Common myeloid progenitor, CD34-positive (primary cell): Measurements from ENCODE around the gene SEMA3C.

ENCODE experiments used
- CTCF ChIA-PET: fragments of 350-600 bp; sonication (Branson Sonifier 250); formaldehyde crosslinking; loops from one replicate; lab custom pipeline; 2021; ENCODE audit warnings: antibody characterized with exemption; lab: Charles Lee
- POLR2A ChIA-PET: fragments of 350-600 bp; sonication (Branson Sonifier 250); formaldehyde crosslinking; loops from one replicate; lab custom pipeline; 2021; ENCODE audit warnings: antibody characterized with exemption; lab: Charles Lee
- DNase-seq, 3 donors: peaks; one replicate each; pipeline versions ENCODE4 v3.0.0 to v3.0.0-alpha.2; 2013
- H3K27ac ChIP-seq, 2 experiments: 1 replicate in 1 of 2; 2 replicates in 1 of 2; pipeline ENCODE4 v1.7.0; 2013; ENCODE audit warnings: inconsistent platforms in 2 of 2, low read length in 2 of 2, mild to moderate bottlenecking in 2 of 2, low read depth in 1 of 2, moderate library complexity in 1 of 2; ENCODE audit not compliant: severe bottlenecking in 2 of 2, insufficient read depth in 1 of 2, poor library complexity in 1 of 2
- H3K27me3 ChIP-seq, 5 experiments: replicated peaks in 2 of 5; 1 replicate in 3 of 5; 2 replicates in 2 of 5; pipeline versions ENCODE4 v1.6.1 to v1.7.0; 2013; ENCODE audit warnings: low read length in 4 of 5, mild to moderate bottlenecking in 2 of 5, moderate library complexity in 2 of 5, inconsistent platforms in 1 of 5; ENCODE audit not compliant: insufficient read depth in 5 of 5, control insufficient read depth in 4 of 5
- H3K36me3 ChIP-seq, 4 experiments: 1 replicate in 2 of 4; 2 replicates in 2 of 4; pipeline versions ENCODE4 v1.6.1 to v1.7.0; 2013; ENCODE audit warnings: low read length in 3 of 4, control low read depth in 1 of 4, mild to moderate bottlenecking in 1 of 4; ENCODE audit not compliant: control insufficient read depth in 4 of 4, insufficient read depth in 4 of 4
- H3K4me1 ChIP-seq, 4 experiments: 1 replicate in 3 of 4; 2 replicates in 1 of 4; pipeline versions ENCODE4 v1.6.1 to v1.7.1; 2013; ENCODE audit warnings: low read length in 3 of 4, mild to moderate bottlenecking in 3 of 4, control low read depth in 1 of 4, inconsistent platforms in 1 of 4, moderate library complexity in 1 of 4; ENCODE audit not compliant: control insufficient read depth in 4 of 4, insufficient read depth in 4 of 4; ENCODE audit errors: control extremely low read depth in 1 of 4
- H3K4me3 ChIP-seq, 7 experiments: 1 replicate in 4 of 7; 2 replicates in 3 of 7; pipeline versions ENCODE4 v1.5.1 to v1.7.0; 2013; ENCODE audit warnings: mild to moderate bottlenecking in 7 of 7, low read length in 6 of 7, moderate library complexity in 6 of 7, inconsistent platforms in 2 of 7, low read depth in 2 of 7, control low read depth in 1 of 7; ENCODE audit not compliant: insufficient read depth in 4 of 7, control insufficient read depth in 1 of 7; ENCODE audit errors: extremely low read depth in 1 of 7
- H3K9me3 ChIP-seq, 5 experiments: 1 replicate in 4 of 5; 2 replicates in 1 of 5; pipeline versions ENCODE4 v1.6.1 to v1.7.1; 2013; ENCODE audit warnings: low read length in 4 of 5, mild to moderate bottlenecking in 2 of 5, inconsistent platforms in 1 of 5, low read depth in 1 of 5, moderate library complexity in 1 of 5; ENCODE audit not compliant: control insufficient read depth in 4 of 5, insufficient read depth in 2 of 5; ENCODE audit errors: control extremely low read depth in 1 of 5
- WGBS: methylation state at CpG from one replicate; pipeline ENCODE4 v1.1.5; 2013; ENCODE audit not compliant: insufficient coverage; 5-methylcytosine and 5-hydroxymethylcytosine counted together

SEMA3C gene

GRCh38 chr7:80773787-80774508 lies 144.9 kb downstream of the SEMA3C start:
- 0% methylated on average over 1 of the region's 1 CpG for WGBS
- DNase-seq: no peak
- Histone ChIP-seq H3K9me3 (no peaks in the 10 kb centered on the region), H3K27ac (no peak overlapping the region), H3K4me1 (no peaks in the 10 kb centered on the region), H3K36me3 (no peaks in the 10 kb centered on the region), H3K4me3 (no peak overlapping the region), H3K27me3 (no peaks in the 10 kb centered on the region)
- CTCF ChIA-PET: interaction anchor here (0.7 to 1.4 kb wide), 2 partner anchors 27 to 48 kb away, joined by 3 read pairs; no protein-coding TSS in a partner anchor
- POLR2A ChIA-PET: no interaction called here

- CTCF ChIA-PET: interaction anchor here (1.4 kb wide), 1 partner anchor 25 kb away, joined by 3 read pairs; no protein-coding TSS in a partner anchor
- WGBS: 100% methylated on average over 1 of the region's 2 CpGs
- H3K4me1 ChIP-seq: no peaks in the 10 kb centered on the region
- H3K36me3 ChIP-seq: no peaks in the 10 kb centered on the region
- H3K27me3 ChIP-seq: no peaks in the 10 kb centered on the region
- H3K9me3 ChIP-seq: no peaks in the 10 kb centered on the region
- no peak overlapping the region for H3K4me3 ChIP-seq
- no peak for DNase-seq
- no peak overlapping the region for H3K27ac ChIP-seq
- POLR2A ChIA-PET: no interaction called here
Measured at GRCh38 chr7:80772347-80772993, 146.4 kb downstream of the SEMA3C start.

GRCh38 chr7:80771523-80771922 lies 147.3 kb downstream of the SEMA3C start:
- ChIA-PET POLR2A (no interaction called here), CTCF (no interaction called here)
- DNase-seq: no peak
- no peaks in the 10 kb centered on the region for H3K36me3 ChIP-seq
- H3K27ac ChIP-seq: no peak overlapping the region
- no peaks in the 10 kb centered on the region for H3K9me3 ChIP-seq
- no peaks in the 10 kb centered on the region for H3K27me3 ChIP-seq
- 100% methylated on average over 1 of the region's 4 CpGs for WGBS
- no peaks in the 10 kb centered on the region for H3K4me1 ChIP-seq
- H3K4me3 ChIP-seq: no peak overlapping the region

GRCh38 chr7:80770675-80771081 lies 148.2 kb downstream of the SEMA3C start:
- DNase-seq: no peak
- Histone ChIP-seq H3K27ac (no peak overlapping the region), H3K4me3 (no peak overlapping the region), H3K4me1 (no peaks in the 10 kb centered on the region), H3K27me3 (no peaks in the 10 kb centered on the region), H3K36me3 (no peaks in the 10 kb centered on the region), H3K9me3 (no peaks in the 10 kb centered on the region)
- ChIA-PET CTCF (no interaction called here), POLR2A (no interaction called here)
- 100% methylated on average over 1 of the region's 2 CpGs for WGBS

GRCh38 chr7:80770061-80770460 lies 148.8 kb downstream of the SEMA3C start:
- DNase-seq: no peak
- Histone ChIP-seq H3K27me3 (no peaks in the 10 kb centered on the region), H3K36me3 (no peaks in the 10 kb centered on the region), H3K4me3 (no peak overlapping the region), H3K9me3 (no peaks in the 10 kb centered on the region), H3K4me1 (no peaks in the 10 kb centered on the region), H3K27ac (no peak overlapping the region)
- no CpG with 5 or more reads among the region's 1 CpG for WGBS
- CTCF ChIA-PET: no interaction called here
- POLR2A ChIA-PET: no interaction called here

GRCh38 chr7:80768756-80769155 lies 150.1 kb downstream of the SEMA3C start:
- Histone ChIP-seq H3K36me3 (peaks cover 0 to 3% (median 0%) of the 10 kb centered on the region in 4 experiments), H3K27me3 (no peaks in the 10 kb centered on the region), H3K9me3 (no peaks in the 10 kb centered on the region), H3K4me1 (no peaks in the 10 kb centered on the region), H3K4me3 (no peak overlapping the region), H3K27ac (no peak overlapping the region)
- WGBS: 100% methylated on average over 1 of the region's 1 CpG
- CTCF ChIA-PET: no interaction called here
- POLR2A ChIA-PET: interaction anchor here (0.6 kb wide), 1 partner anchor 411 kb away, joined by 3 read pairs; no protein-coding TSS in a partner anchor
- DNase-seq: no peak

- Histone ChIP-seq H3K4me1 (no peaks in the 10 kb centered on the region), H3K27me3 (no peaks in the 10 kb centered on the region), H3K4me3 (no peak overlapping the region), H3K36me3 (peaks cover 0 to 3% (median 0%) of the 10 kb centered on the region in 4 experiments), H3K9me3 (no peaks in the 10 kb centered on the region), H3K27ac (no peak overlapping the region)
- ChIA-PET CTCF (no interaction called here), POLR2A (no interaction called here)
- no peak for DNase-seq
- WGBS: no CpG with 5 or more reads among the region's 1 CpG
Measured at GRCh38 chr7:80767654-80768053, 151.2 kb downstream of the SEMA3C start.
